H9 (cell line): ENCODE data around the gene SRC. TPM values are rescaled to one million over a fixed set of nuclear protein-coding genes. Genes with fewer than 3 reads are reported as not detected.

ENCODE experiments used
- DNase-seq: peaks from one replicate; pipeline ENCODE4 v3.0.0-alpha.2; 2017
- H2AFZ ChIP-seq: one replicate; pipeline ENCODE4 v1.6.1; 2013; ENCODE audit warnings: mild to moderate bottlenecking, low read length, control low read depth, moderate library complexity
- H2AK5ac ChIP-seq: 2 replicates; pipeline ENCODE4 v1.6.1; 2013; ENCODE audit warnings: low read length, control low read depth, mixed read lengths; ENCODE audit not compliant: insufficient read length
- H2BK120ac ChIP-seq: one replicate; pipeline ENCODE4 v1.6.1; 2013; ENCODE audit warnings: low read depth, mild to moderate bottlenecking, low read length, control low read depth, inconsistent platforms; ENCODE audit not compliant: poor library complexity, severe bottlenecking
- H2BK12ac ChIP-seq: 2 replicates; pipeline ENCODE4 v1.6.1; 2013; ENCODE audit warnings: low read length, control low read depth, mixed read lengths, low read depth; ENCODE audit not compliant: insufficient read length
- H2BK15ac ChIP-seq: 2 replicates; pipeline ENCODE4 v1.6.1; 2013; ENCODE audit warnings: low read depth, low read length, control low read depth
- H2BK20ac ChIP-seq: one replicate; pipeline ENCODE4 v1.6.1; 2013; ENCODE audit warnings: low read depth, mild to moderate bottlenecking, low read length, control low read depth, inconsistent platforms; ENCODE audit not compliant: poor library complexity, severe bottlenecking
- H2BK5ac ChIP-seq: 2 replicates; pipeline ENCODE4 v1.6.1; 2013; ENCODE audit warnings: low read length, control low read depth, mixed read lengths; ENCODE audit not compliant: insufficient read length
- H3K14ac ChIP-seq: 2 replicates; pipeline ENCODE4 v1.6.1; 2013; ENCODE audit warnings: low read length, control low read depth; ENCODE audit not compliant: insufficient read depth
- H3K18ac ChIP-seq: 2 replicates; pipeline ENCODE4 v1.6.1; 2013; ENCODE audit warnings: low read depth, mild to moderate bottlenecking, mixed read lengths, low read length, control low read depth; ENCODE audit not compliant: insufficient read length
- H3K23ac ChIP-seq: 2 replicates; pipeline ENCODE4 v1.6.1; 2013; ENCODE audit warnings: low read length, control low read depth, mixed read lengths, low read depth; ENCODE audit not compliant: insufficient read length
- H3K23me2 ChIP-seq: 2 replicates; pipeline ENCODE4 v1.6.1; 2013; ENCODE audit warnings: low read depth, mild to moderate bottlenecking, mixed read lengths, low read length, control low read depth; ENCODE audit not compliant: insufficient read length, poor library complexity, severe bottlenecking
- H3K27ac ChIP-seq: 2 replicates; pipeline ENCODE4 v1.5.1; 2013; ENCODE audit warnings: low read length, control low read depth, mixed read lengths, low read depth; ENCODE audit not compliant: insufficient read length
- H3K27me3 ChIP-seq: 2 replicates; pipeline ENCODE4 v1.6.1; 2013; ENCODE audit warnings: low read length, control low read depth, inconsistent platforms; ENCODE audit not compliant: insufficient read depth
- H3K4ac ChIP-seq: 2 replicates; pipeline ENCODE4 v1.6.1; 2013; ENCODE audit warnings: low read depth, mild to moderate bottlenecking, control low read depth, inconsistent platforms, low read length, moderate library complexity
- H3K4me1 ChIP-seq: 2 replicates; pipeline ENCODE4 v1.6.1; 2013; ENCODE audit warnings: low read length, control low read depth, inconsistent platforms; ENCODE audit not compliant: insufficient read depth
- H3K4me2 ChIP-seq: 2 replicates; pipeline ENCODE4 v1.6.1; 2013; ENCODE audit warnings: low read length, control low read depth, mixed read lengths; ENCODE audit not compliant: insufficient read length, insufficient read depth
- H3K56ac ChIP-seq: 2 replicates; pipeline ENCODE4 v1.6.1; 2013; ENCODE audit warnings: low read depth, mild to moderate bottlenecking, mixed read lengths, low read length, control low read depth; ENCODE audit not compliant: insufficient read length
- H3K79me1 ChIP-seq: 2 replicates; pipeline ENCODE4 v1.6.1; 2013; ENCODE audit warnings: low read depth, mild to moderate bottlenecking, moderate library complexity, low read length, control low read depth, inconsistent platforms; ENCODE audit not compliant: insufficient read depth, poor library complexity, severe bottlenecking
- H3K79me2 ChIP-seq: 2 replicates; pipeline ENCODE4 v1.6.1; 2013; ENCODE audit warnings: low read length, control low read depth, inconsistent platforms; ENCODE audit not compliant: insufficient read depth
- H3K9ac ChIP-seq: 2 replicates; pipeline ENCODE4 v1.6.1; 2013; ENCODE audit warnings: low read length, control low read depth, mixed read lengths; ENCODE audit not compliant: insufficient read length; ENCODE audit errors: extremely low read depth
- H3K9me3 ChIP-seq: one replicate; pipeline ENCODE4 v1.6.1; 2013; ENCODE audit warnings: low read depth, low read length, inconsistent platforms; ENCODE audit not compliant: control insufficient read depth
- H3T11ph ChIP-seq: one replicate; pipeline ENCODE4 v1.6.1; 2013; ENCODE audit warnings: mild to moderate bottlenecking, low read length, control low read depth, inconsistent platforms
- H4K20me1 ChIP-seq: one replicate; pipeline ENCODE4 v1.6.1; 2013; ENCODE audit not compliant: control insufficient read depth, insufficient read length, insufficient read depth
- H4K5ac ChIP-seq: 2 replicates; pipeline ENCODE4 v1.6.1; 2013; ENCODE audit warnings: low read depth, mild to moderate bottlenecking, mixed read lengths, low read length, control low read depth; ENCODE audit not compliant: insufficient read length
- H4K8ac ChIP-seq: replicated peaks from 2 replicates; pipeline ENCODE4 v1.6.1; 2013; ENCODE audit warnings: low read length, control low read depth, mixed read lengths, low read depth; ENCODE audit not compliant: insufficient read length
- H4K91ac ChIP-seq: 2 replicates; pipeline ENCODE4 v1.6.1; 2013; ENCODE audit warnings: low read depth, mild to moderate bottlenecking, moderate library complexity, mixed read lengths, low read length, control low read depth; ENCODE audit not compliant: insufficient read length
- H3K27ac Mint-ChIP-seq, 3 experiments: 2 replicates in 2 of 3; 3 replicates in 1 of 3; pipeline ENCODE4 v1.8.0; 2020 to 2021; ENCODE audit warnings: mixed read lengths in 3 of 3, mild to moderate bottlenecking in 1 of 3, moderate library complexity in 1 of 3
- H3K27me3 Mint-ChIP-seq: 2 replicates; pipeline ENCODE4 v1.8.0; 2021; ENCODE audit warnings: low read depth, mild to moderate bottlenecking, moderate library complexity, mixed read lengths
- H3K36me3 Mint-ChIP-seq, 3 experiments: 2 replicates in 2 of 3; 3 replicates in 1 of 3; pipeline ENCODE4 v1.8.0; 2020 to 2021; ENCODE audit warnings: low read depth in 3 of 3, mixed read lengths in 3 of 3; ENCODE audit not compliant: insufficient read depth in 1 of 3
- H3K4me1 Mint-ChIP-seq, 2 experiments: 2 replicates each; pipeline ENCODE4 v1.8.0; 2020; ENCODE audit warnings: mixed read lengths in 2 of 2
- H3K4me3 Mint-ChIP-seq, 2 experiments: 2 replicates in 1 of 2; 3 replicates in 1 of 2; pipeline ENCODE4 v1.8.0; 2020 to 2021; ENCODE audit warnings: mild to moderate bottlenecking in 2 of 2, mixed read lengths in 2 of 2, moderate library complexity in 1 of 2
- H3K9me3 Mint-ChIP-seq, 2 experiments: 2 replicates in 1 of 2; 3 replicates in 1 of 2; pipeline ENCODE4 v1.8.0; 2020; ENCODE audit warnings: mild to moderate bottlenecking in 2 of 2, mixed read lengths in 2 of 2, moderate library complexity in 1 of 2
- WGBS: extraction: QIAGEN DNeasy Blood & Tissue Kit; methylation state at CpG from one replicate; pipeline ENCODE4 v1.1.7; 2013; ENCODE audit warnings: missing lambda C conversion rate, low lambda C conversion rate, mixed read lengths; ENCODE audit not compliant: insufficient read length; ENCODE audit errors: extremely low coverage; 5-methylcytosine and 5-hydroxymethylcytosine counted together
- total RNA-seq: library from RNA; stranded (reverse); gene quantifications from 2 replicates; pipeline ENCODE4 v1.2.1, GENCODE V29; 2021
- TF ChIP-seq, protein P1 (sequence below): fragments of 200-600 bp; sonication (generic); conservative IDR thresholded peaks from 3 replicates; pipeline ENCODE4 v1.8.0; 2021; ENCODE audit warnings: antibody characterized with exemption, mild to moderate bottlenecking

The SRC gene
- total RNA-seq, 1 experiment from 2014 or later, result 44.5 TPM

DNA sequence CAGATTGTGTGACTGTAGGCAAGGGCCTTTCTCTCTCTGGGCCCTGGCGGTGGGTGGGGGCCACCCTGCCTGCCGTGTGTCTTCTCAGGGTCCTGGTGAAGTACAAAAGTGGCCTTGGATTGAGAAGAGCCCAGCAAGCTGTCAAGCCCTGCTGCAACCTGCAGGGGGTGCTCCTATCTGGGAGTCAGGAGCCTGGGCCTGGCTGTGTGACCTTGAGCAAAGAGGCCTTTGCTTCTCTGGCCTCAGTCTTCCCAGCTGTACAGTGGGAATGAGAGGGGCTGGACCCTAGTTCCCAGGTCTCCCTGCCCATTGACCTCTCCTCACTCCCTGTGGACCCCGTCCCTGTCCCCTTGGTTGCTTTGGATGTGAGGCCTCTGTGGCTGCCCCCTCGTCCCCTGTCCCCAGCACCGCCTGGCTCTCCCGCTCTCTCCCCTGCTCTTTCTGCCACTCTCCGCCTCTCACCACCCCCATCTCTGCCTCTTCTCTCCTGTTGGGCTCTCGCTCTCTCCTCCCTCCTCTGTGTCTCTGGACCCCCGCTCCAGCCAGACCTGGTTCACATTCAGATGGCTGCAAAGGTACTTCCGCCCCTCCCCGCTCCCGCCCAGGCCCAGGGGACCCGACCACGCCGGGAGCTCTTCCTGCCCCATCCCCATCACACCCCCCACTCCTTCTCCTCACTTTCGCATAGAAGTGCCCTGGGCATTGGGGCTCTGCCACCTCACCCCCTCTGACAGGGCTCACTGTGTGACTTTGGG, 46.7 kb downstream of the SRC start:
- H2BK5ac ChIP-seq, result no peak overlapping the region
- no peak overlapping the region for H3K9ac ChIP-seq
- no peak overlapping the region for H3K56ac ChIP-seq
- no peak overlapping the region for H3K4me2 ChIP-seq
- no peak overlapping the region for H2BK120ac ChIP-seq
- H3K27ac ChIP-seq, result no peak overlapping the region
- H2AFZ ChIP-seq, result no peak overlapping the region
- H3T11ph ChIP-seq, result no peak overlapping the region
- H3K79me2 ChIP-seq, result no peaks in the 10 kb centered on the region
- H2BK15ac ChIP-seq, result no peak overlapping the region
- no peaks in the 10 kb centered on the region for H3K9me3 ChIP-seq
- H3K4ac ChIP-seq, result no peak overlapping the region
- no peak overlapping the region for H2AK5ac ChIP-seq
- no CpG with 5 or more reads among the region's 16 CpGs for WGBS
- no peaks in the 10 kb centered on the region; the same call in 1 of the 2 replicates for H3K4me1 ChIP-seq
- H3K18ac ChIP-seq, result no peak overlapping the region
- DNase-seq, result no peak
- no peaks in the 10 kb centered on the region for H3K79me1 ChIP-seq
- Mint-ChIP-seq H3K4me3 (no peak overlapping the region), H3K9me3 (no peaks in the 10 kb centered on the region), H3K27me3 (no peaks in the 10 kb centered on the region; the same call in 1 of the 2 replicates), H3K4me1 (peaks cover 20 to 35% of the 10 kb centered on the region in 2 experiments), H3K36me3 (peaks cover 0 to 22% (median 14%) of the 10 kb centered on the region in 3 experiments; a peak in 4 of 7 replicates), H3K27ac (no peak overlapping the region)
- no peak overlapping the region for H3K23ac ChIP-seq
- no peak overlapping the region for H4K5ac ChIP-seq
- no peak overlapping the region for H2BK12ac ChIP-seq
- no peak overlapping the region for H4K8ac ChIP-seq
- no peak overlapping the region for H3K14ac ChIP-seq
- H3K27me3 ChIP-seq, result no peaks in the 10 kb centered on the region
- TF ChIP-seq, protein P1, sequence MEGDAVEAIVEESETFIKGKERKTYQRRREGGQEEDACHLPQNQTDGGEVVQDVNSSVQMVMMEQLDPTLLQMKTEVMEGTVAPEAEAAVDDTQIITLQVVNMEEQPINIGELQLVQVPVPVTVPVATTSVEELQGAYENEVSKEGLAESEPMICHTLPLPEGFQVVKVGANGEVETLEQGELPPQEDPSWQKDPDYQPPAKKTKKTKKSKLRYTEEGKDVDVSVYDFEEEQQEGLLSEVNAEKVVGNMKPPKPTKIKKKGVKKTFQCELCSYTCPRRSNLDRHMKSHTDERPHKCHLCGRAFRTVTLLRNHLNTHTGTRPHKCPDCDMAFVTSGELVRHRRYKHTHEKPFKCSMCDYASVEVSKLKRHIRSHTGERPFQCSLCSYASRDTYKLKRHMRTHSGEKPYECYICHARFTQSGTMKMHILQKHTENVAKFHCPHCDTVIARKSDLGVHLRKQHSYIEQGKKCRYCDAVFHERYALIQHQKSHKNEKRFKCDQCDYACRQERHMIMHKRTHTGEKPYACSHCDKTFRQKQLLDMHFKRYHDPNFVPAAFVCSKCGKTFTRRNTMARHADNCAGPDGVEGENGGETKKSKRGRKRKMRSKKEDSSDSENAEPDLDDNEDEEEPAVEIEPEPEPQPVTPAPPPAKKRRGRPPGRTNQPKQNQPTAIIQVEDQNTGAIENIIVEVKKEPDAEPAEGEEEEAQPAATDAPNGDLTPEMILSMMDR, result peak; percentile 70
- no peaks in the 10 kb centered on the region for H3K23me2 ChIP-seq
- H4K20me1 ChIP-seq, result no peaks in the 10 kb centered on the region
- H4K91ac ChIP-seq, result no peak overlapping the region
- H2BK20ac ChIP-seq, result no peak overlapping the region
